GM21381 (cell line): Measurements from ENCODE around the gene SRSF10.
A peak's percentile ranks its signal among the peaks of the same experiment; 100 is the strongest.
"Not testable (repeated sequence)": the region's sequence is repeated elsewhere in the genome, so short reads cannot be mapped to it uniquely, and the experiment has no call there.

ENCODE experiments used
- ATAC-seq: cut with Tn5 transposase; IDR thresholded peaks from one replicate; pipeline ENCODE4 v1.9.1; 2021; ENCODE audit warnings: mild to moderate bottlenecking, moderate library complexity; ENCODE audit not compliant: unreplicated experiment

Gene SRSF10

GRCh38 chr1:23959461-23960290, 20.5 kb downstream of the SRSF10 start, which contains the start of gene PNRC2:
TSS of gene PNRC2 (plus strand) at chr1:23959828. CDS start at chr1:23961458, 1,630 bp downstream.
- ATAC-seq, result peak; percentile 82

- peak; percentile 56 for ATAC-seq
Measured at GRCh38 chr1:23958810-23959460, 21.2 kb downstream of the SRSF10 start.

GRCh38 chr1:23958040-23958809, 21.9 kb downstream of the SRSF10 start:
- not testable (repeated sequence) for ATAC-seq

- no peak for ATAC-seq
Measured at GRCh38 chr1:23957096-23957495, 23.0 kb downstream of the SRSF10 start.

- ATAC-seq, result no peak
Measured at GRCh38 chr1:23953020-23953419, 27.1 kb downstream of the SRSF10 start.

- no peak for ATAC-seq
Measured at GRCh38 chr1:23947366-23947765, 32.8 kb downstream of the SRSF10 start.

GRCh38 chr1:23936481-23937176, 43.5 kb downstream of the SRSF10 start:
- no peak for ATAC-seq

- no peak for ATAC-seq
Measured at GRCh38 chr1:23931491-23931880, 48.6 kb downstream of the SRSF10 start.

- no peak for ATAC-seq
Measured at GRCh38 chr1:23930861-23931490, 49.2 kb downstream of the SRSF10 start.

GRCh38 chr1:23930270-23930669, 49.9 kb downstream of the SRSF10 start:
- ATAC-seq, result no peak

- no peak for ATAC-seq
Measured at GRCh38 chr1:23928789-23929188, 51.3 kb downstream of the SRSF10 start.

GRCh38 chr1:23927097-23927496, 53.0 kb downstream of the SRSF10 start:
- ATAC-seq, result no peak

- ATAC-seq, result no peak
Measured at GRCh38 chr1:23925279-23925678, 54.8 kb downstream of the SRSF10 start.

- ATAC-seq, result no peak
Measured at GRCh38 chr1:23924601-23925000, 55.5 kb downstream of the SRSF10 start.

- ATAC-seq, result no peak
Measured at GRCh38 chr1:23923592-23924499, 56.3 kb downstream of the SRSF10 start.

- no peak for ATAC-seq
Measured at GRCh38 chr1:23922321-23922943, 57.7 kb downstream of the SRSF10 start.

GRCh38 chr1:23916209-23917131, 63.7 kb downstream of the SRSF10 start:
- peak; percentile 47 for ATAC-seq

GRCh38 chr1:23915466-23915865, 64.7 kb downstream of the SRSF10 start:
- ATAC-seq, result no peak
